Neural crest cell (in vitro differentiated cells): ENCODE data around the gene SH3TC1. TPM values are rescaled to one million over a fixed set of nuclear protein-coding genes. Genes with fewer than 3 reads are reported as not detected.

Experiments
- DNase-seq: peaks from one replicate; pipeline ENCODE4 v3.0.0; 2021; ENCODE audit warnings: low read depth, mixed read lengths, low spot score
- H3K27ac Mint-ChIP-seq: one replicate; pipeline ENCODE4 v1.8.0; 2021; ENCODE audit warnings: mild to moderate bottlenecking, mixed read lengths; ENCODE audit not compliant: unreplicated experiment
- H3K27me3 Mint-ChIP-seq: 2 replicates; pipeline ENCODE4 v1.8.0; 2021; ENCODE audit warnings: low read depth, mild to moderate bottlenecking, mixed read lengths
- H3K36me3 Mint-ChIP-seq: 2 replicates; pipeline ENCODE4 v1.8.0; 2021; ENCODE audit warnings: low read depth, mild to moderate bottlenecking, mixed read lengths
- H3K4me1 Mint-ChIP-seq: 2 replicates; pipeline ENCODE4 v1.8.0; 2021; ENCODE audit warnings: mixed read lengths
- H3K4me3 Mint-ChIP-seq: one replicate; pipeline ENCODE4 v1.8.0; 2021; ENCODE audit warnings: mild to moderate bottlenecking, mixed read lengths
- H3K9me3 Mint-ChIP-seq: 2 replicates; pipeline ENCODE4 v1.8.0; 2021; ENCODE audit warnings: mixed read lengths
- CTCF ChIP-seq: fragments of 200-600 bp; sonication (generic); conservative IDR thresholded peaks from 2 replicates; pipeline ENCODE4 v1.5.0; 2021; ENCODE audit warnings: antibody characterized with exemption, mild to moderate bottlenecking
- total RNA-seq: library from RNA; stranded (reverse); gene quantifications from 2 replicates; pipeline ENCODE4 v1.2.1, GENCODE V29; 2021

SH3TC1 gene
- total RNA-seq, 1 donor from 2014 or later: 2.7 TPM

- Mint-ChIP-seq H3K4me1 (peaks cover 6% of the 10 kb centered on the region), H3K9me3 (no peaks in the 10 kb centered on the region), H3K36me3 (no peaks in the 10 kb centered on the region), H3K27ac (no peak overlapping the region), H3K27me3 (peaks cover 2% of the 10 kb centered on the region), H3K4me3 (no peak overlapping the region)
- DNase-seq: no peak
- TF ChIP-seq CTCF: no peak
Measured at GRCh38 chr4:8258552-8259212, 59.6 kb downstream of the SH3TC1 start.

- no peaks in the 10 kb centered on the region for H3K36me3 Mint-ChIP-seq
- H3K27me3 Mint-ChIP-seq: peaks cover 3% of the 10 kb centered on the region
- TF ChIP-seq CTCF: no peak
- peaks cover 14% of the 10 kb centered on the region for H3K4me1 Mint-ChIP-seq
- no peak for DNase-seq
- H3K9me3 Mint-ChIP-seq: no peaks in the 10 kb centered on the region
- no peak overlapping the region for H3K4me3 Mint-ChIP-seq
- no peak overlapping the region for H3K27ac Mint-ChIP-seq
Measured at GRCh38 chr4:8259743-8260430, 60.8 kb downstream of the SH3TC1 start.

- H3K4me3 Mint-ChIP-seq: no peak overlapping the region
Measured at GRCh38 chr4:8260656-8261111, 61.6 kb downstream of the SH3TC1 start.

GRCh38 chr4:8261851-8262535, 62.9 kb downstream of the SH3TC1 start:
- H3K27ac Mint-ChIP-seq: no peak overlapping the region
- no peaks in the 10 kb centered on the region for H3K36me3 Mint-ChIP-seq
- DNase-seq: no peak
- peaks cover 3% of the 10 kb centered on the region for H3K27me3 Mint-ChIP-seq
- no peak overlapping the region for H3K4me3 Mint-ChIP-seq
- no peak for TF ChIP-seq CTCF
- peaks cover 17% of the 10 kb centered on the region for H3K4me1 Mint-ChIP-seq
- H3K9me3 Mint-ChIP-seq: no peaks in the 10 kb centered on the region

More at GRCh38 chr4:8260656-8261111, 61.6 kb downstream of the SH3TC1 start:
- TF ChIP-seq CTCF: no peak
- H3K27ac Mint-ChIP-seq: no peak overlapping the region
- DNase-seq: no peak
- no peaks in the 10 kb centered on the region for H3K36me3 Mint-ChIP-seq
- no peaks in the 10 kb centered on the region for H3K9me3 Mint-ChIP-seq
- H3K27me3 Mint-ChIP-seq: peaks cover 3% of the 10 kb centered on the region
- H3K4me1 Mint-ChIP-seq: peaks cover 14% of the 10 kb centered on the region

GRCh38 chr4:8262637-8263322, 63.7 kb downstream of the SH3TC1 start:
- Mint-ChIP-seq H3K27me3 (peaks cover 3% of the 10 kb centered on the region), H3K36me3 (no peaks in the 10 kb centered on the region), H3K4me3 (no peak overlapping the region), H3K9me3 (no peaks in the 10 kb centered on the region), H3K27ac (no peak overlapping the region), H3K4me1 (peaks cover 17% of the 10 kb centered on the region)
- DNase-seq: no peak
- no peak for TF ChIP-seq CTCF
